ENCODE data around the gene MKRN2OS. TPM values are rescaled to one million over a fixed set of nuclear protein-coding genes. Genes with fewer than 3 reads are reported as not detected.

The MKRN2OS gene
- total RNA-seq, 1 experiment from 2014 or later = not detected

DNA sequence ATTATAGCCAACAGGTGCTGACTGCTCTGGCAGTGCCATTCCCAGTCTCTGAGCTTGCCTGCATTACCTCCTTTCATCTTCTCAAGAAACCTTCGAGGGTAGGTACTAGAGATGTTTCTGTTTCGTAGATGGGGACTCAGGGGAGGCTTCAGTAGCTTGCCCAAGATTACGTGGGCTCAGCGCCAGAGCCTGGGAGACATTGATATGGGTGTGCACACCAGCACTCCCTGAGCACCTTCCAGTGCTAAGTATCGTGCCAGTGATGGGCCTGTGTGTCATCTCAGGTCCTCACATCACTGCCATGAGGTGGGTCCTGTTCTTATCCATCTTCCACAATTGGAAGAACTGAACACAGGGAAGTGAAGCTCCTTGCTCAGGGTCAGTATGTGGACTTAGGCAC, 45.8 kb downstream of the MKRN2OS start:
- no peaks in the 10 kb centered on the region for H4K20me1 ChIP-seq (ENCODE audit: insufficient read depth)
- no peak overlapping the region for H3K4me3 ChIP-seq (replicated peaks in 1 of 2; ENCODE audit: low read depth in 1 of 2, low read length in 2 of 2)
- no TSS peak for BruUV-seq (replicated peaks)
- DNase-seq (ENCODE audit: low read depth, low spot score) (no peak), ATAC-seq (no peak)
- intact Hi-C loops (cut with micrococcal nuclease) = no loop called here
- no peak overlapping the region for H3K27ac ChIP-seq (ENCODE audit: low read depth, low read length)
- TF ChIP-seq YY1 (IDR thresholded peaks at IDR 0.05; ENCODE audit: extremely low read depth, insufficient replicate concordance, low read depth, low read length) = no peak
- TF ChIP-seq CBX3 (IDR thresholded peaks at IDR 0.05; ENCODE audit: low read depth) = no peak
- no peak for TF ChIP-seq EZH2phosphoT487 (IDR thresholded peaks at IDR 0.05; ENCODE audit: borderline replicate concordance)
- no peak for TF ChIP-seq CEBPB (IDR thresholded peaks at IDR 0.05; ENCODE audit: low read depth)
- TF ChIP-seq, protein P1, sequence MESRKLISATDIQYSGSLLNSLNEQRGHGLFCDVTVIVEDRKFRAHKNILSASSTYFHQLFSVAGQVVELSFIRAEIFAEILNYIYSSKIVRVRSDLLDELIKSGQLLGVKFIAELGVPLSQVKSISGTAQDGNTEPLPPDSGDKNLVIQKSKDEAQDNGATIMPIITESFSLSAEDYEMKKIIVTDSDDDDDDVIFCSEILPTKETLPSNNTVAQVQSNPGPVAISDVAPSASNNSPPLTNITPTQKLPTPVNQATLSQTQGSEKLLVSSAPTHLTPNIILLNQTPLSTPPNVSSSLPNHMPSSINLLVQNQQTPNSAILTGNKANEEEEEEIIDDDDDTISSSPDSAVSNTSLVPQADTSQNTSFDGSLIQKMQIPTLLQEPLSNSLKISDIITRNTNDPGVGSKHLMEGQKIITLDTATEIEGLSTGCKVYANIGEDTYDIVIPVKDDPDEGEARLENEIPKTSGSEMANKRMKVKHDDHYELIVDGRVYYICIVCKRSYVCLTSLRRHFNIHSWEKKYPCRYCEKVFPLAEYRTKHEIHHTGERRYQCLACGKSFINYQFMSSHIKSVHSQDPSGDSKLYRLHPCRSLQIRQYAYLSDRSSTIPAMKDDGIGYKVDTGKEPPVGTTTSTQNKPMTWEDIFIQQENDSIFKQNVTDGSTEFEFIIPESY (IDR thresholded peaks at IDR 0.05; ENCODE audit: extremely low read depth, insufficient replicate concordance, low read length) = no peak
- TF ChIP-seq SRF (IDR thresholded peaks at IDR 0.05; ENCODE audit: low read depth) = no peak
- no peak for TF ChIP-seq TCF7L2 (IDR thresholded peaks at IDR 0.05; ENCODE audit: borderline replicate concordance, extremely low read depth, insufficient read depth, insufficient read length)
- no peak for TF ChIP-seq ELF1 (IDR thresholded peaks at IDR 0.05; ENCODE audit: borderline replicate concordance, low read depth)
- no peak for TF ChIP-seq SP1 (IDR thresholded peaks at IDR 0.05; ENCODE audit: low read depth)
- RAD21 ChIA-PET (ENCODE audit: low non-redundant PET in 1 of 2, low total read pairs in 2 of 2, uncharacterized antibody in 2 of 2, unreplicated experiment in 2 of 2) = no interaction called here
- peaks cover 27 to 61% of the 10 kb centered on the region in 2 experiments for H3K36me3 ChIP-seq (ENCODE audit: control insufficient read depth in 1 of 2, insufficient read depth in 2 of 2, low read length in 2 of 2)
- no peaks in the 10 kb centered on the region for H3K9me2 ChIP-seq (ENCODE audit: insufficient read depth)
- H3K79me2 ChIP-seq (ENCODE audit: insufficient read depth, low read length) = no peaks in the 10 kb centered on the region
- H3K4me2 ChIP-seq (ENCODE audit: low read length) = no peak overlapping the region
- H2AFZ ChIP-seq (ENCODE audit: low read depth, low read length, poor library complexity, severe bottlenecking) = no peak overlapping the region
- no peaks in the 10 kb centered on the region for H3K4me1 ChIP-seq (ENCODE audit: control insufficient read depth in 1 of 2, insufficient read depth in 2 of 2, low read length in 2 of 2)
- POLR2A ChIA-PET = no interaction called here
- H3K9ac ChIP-seq (ENCODE audit: low read length) = no peak overlapping the region
- H3K27me3 ChIP-seq (ENCODE audit: insufficient read depth, low read length) = no peaks in the 10 kb centered on the region
- no peaks in the 10 kb centered on the region for H3K9me3 ChIP-seq (ENCODE audit: control insufficient read depth in 1 of 2, insufficient read depth in 1 of 2, low read depth in 1 of 2, low read length in 2 of 2)
- CTCF ChIA-PET = no interaction called here

DNA sequence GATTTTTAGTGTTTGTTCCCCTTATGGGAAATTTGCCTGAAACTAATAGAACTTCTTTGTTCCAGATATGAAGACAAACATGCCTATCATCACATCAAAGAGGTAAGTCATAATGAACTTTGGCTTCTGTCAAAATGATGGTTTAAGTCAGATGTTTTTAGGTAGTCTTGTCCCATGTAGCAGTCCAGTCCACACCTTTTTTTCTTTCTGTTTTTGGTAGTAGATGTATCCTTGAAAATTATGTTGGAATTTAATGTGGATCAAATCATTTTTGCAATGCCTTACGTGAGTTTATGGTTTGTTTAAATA, 48.9 kb downstream of the MKRN2OS start:
- intact Hi-C loops (cut with micrococcal nuclease) = no loop called here
- H3K9me2 ChIP-seq (ENCODE audit: insufficient read depth) = no peaks in the 10 kb centered on the region
- H3K27ac ChIP-seq (ENCODE audit: low read depth, low read length) = no peak overlapping the region
- DNase-seq (ENCODE audit: low read depth, low spot score) (no peak), ATAC-seq (no peak)
- ChIA-PET RAD21 (ENCODE audit: low non-redundant PET in 1 of 2, low total read pairs in 2 of 2, uncharacterized antibody in 2 of 2, unreplicated experiment in 2 of 2) (no interaction called here), POLR2A (no interaction called here), CTCF (interaction anchor here (0.6 to 1.5 kb wide), 4 partner anchors 10 to 361 kb away, joined by 3 to 9 read pairs (median 4); no protein-coding TSS in a partner anchor)
- no peak overlapping the region for H3K4me2 ChIP-seq (ENCODE audit: low read length)
- H3K79me2 ChIP-seq (ENCODE audit: insufficient read depth, low read length) = peaks cover 13% of the 10 kb centered on the region
- H3K9ac ChIP-seq (ENCODE audit: low read length) = no peak overlapping the region
- H2AFZ ChIP-seq (ENCODE audit: low read depth, low read length, poor library complexity, severe bottlenecking) = no peak overlapping the region
- no peaks in the 10 kb centered on the region for H3K4me1 ChIP-seq (ENCODE audit: control insufficient read depth in 1 of 2, insufficient read depth in 2 of 2, low read length in 2 of 2)
- no TSS peak for BruUV-seq (replicated peaks)
- no peaks in the 10 kb centered on the region for H3K27me3 ChIP-seq (ENCODE audit: insufficient read depth, low read length)
- H3K4me3 ChIP-seq (replicated peaks in 1 of 2; ENCODE audit: low read depth in 1 of 2, low read length in 2 of 2) = no peak overlapping the region
- H4K20me1 ChIP-seq (ENCODE audit: insufficient read depth) = no peaks in the 10 kb centered on the region
- H3K36me3 ChIP-seq (ENCODE audit: control insufficient read depth in 1 of 2, insufficient read depth in 2 of 2, low read length in 2 of 2) = peaks cover 26 to 55% of the 10 kb centered on the region in 2 experiments
- H3K9me3 ChIP-seq (ENCODE audit: control insufficient read depth in 1 of 2, insufficient read depth in 1 of 2, low read depth in 1 of 2, low read length in 2 of 2) = no peaks in the 10 kb centered on the region
- TF ChIP-seq POLR2AphosphoS5 (IDR thresholded peaks at IDR 0.05; ENCODE audit: low read depth, low read length) (no peak), YY1 (IDR thresholded peaks at IDR 0.05; ENCODE audit: extremely low read depth, insufficient replicate concordance, low read depth, low read length) (no peak), SIN3A (IDR thresholded peaks at IDR 0.05; ENCODE audit: low read depth) (no peak), REST (IDR thresholded peaks at IDR 0.05; ENCODE audit: low read depth) (no peak), CEBPB (IDR thresholded peaks at IDR 0.05; ENCODE audit: low read depth) (no peak), ZFX (IDR thresholded peaks at IDR 0.05) (no peak), SRF (IDR thresholded peaks at IDR 0.05; ENCODE audit: low read depth) (no peak), EGR1 (IDR thresholded peaks at IDR 0.05; ENCODE audit: low read depth) (no peak), POLR2A (IDR thresholded peaks at IDR 0.05; ENCODE audit: borderline replicate concordance, extremely low read depth, insufficient read depth, insufficient read length) (no peak), RAD21 (IDR thresholded peaks at IDR 0.05; ENCODE audit: low read depth) (no peak)
- TF ChIP-seq, protein P2, sequence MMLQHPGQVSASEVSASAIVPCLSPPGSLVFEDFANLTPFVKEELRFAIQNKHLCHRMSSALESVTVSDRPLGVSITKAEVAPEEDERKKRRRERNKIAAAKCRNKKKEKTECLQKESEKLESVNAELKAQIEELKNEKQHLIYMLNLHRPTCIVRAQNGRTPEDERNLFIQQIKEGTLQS (IDR thresholded peaks at IDR 0.05) = no peak
